SU-DHL-6 (cell line): ENCODE data around the gene RXRG.

Source experiments
- EZH2phosphoT487 ChIP-seq: fragments of 200-600 bp; sonication (generic), shearing (Covaris generic); conservative IDR thresholded peaks from 2 replicates; pipeline ENCODE4 v1.6.1; 2018; ENCODE audit warnings: mild to moderate bottlenecking, antibody characterized with exemption, low read length, moderate library complexity, mixed read lengths
- TF ChIP-seq, protein P1 (sequence below): fragments of 200-600 bp; sonication (generic); IDR thresholded peaks from one replicate; pipeline ENCODE4 v1.5.1; 2017; ENCODE audit warnings: antibody characterized with exemption, mild to moderate bottlenecking, low read length, moderate library complexity; ENCODE audit not compliant: insufficient read depth, poor library complexity, severe bottlenecking

DNA sequence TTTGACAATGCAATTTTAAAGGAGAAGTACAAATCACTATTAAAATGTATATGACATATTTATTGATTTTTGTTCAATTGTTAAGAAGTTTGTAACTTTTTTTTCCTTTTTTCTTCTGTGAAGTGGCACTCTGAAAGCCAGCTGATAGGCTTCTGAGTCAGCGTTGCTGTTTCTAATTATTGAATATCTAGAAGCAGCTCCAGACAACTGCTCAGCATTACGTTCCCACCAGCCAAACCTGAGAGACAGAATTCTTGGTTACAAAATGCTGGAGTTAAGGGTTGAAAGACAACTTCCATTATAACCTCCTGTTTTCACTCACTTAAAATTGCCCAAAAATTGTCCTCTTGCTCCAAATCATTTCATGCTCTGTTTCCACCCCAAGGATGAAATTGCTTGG lies 57.0 kb downstream of the RXRG start:
- TF ChIP-seq, protein P1, sequence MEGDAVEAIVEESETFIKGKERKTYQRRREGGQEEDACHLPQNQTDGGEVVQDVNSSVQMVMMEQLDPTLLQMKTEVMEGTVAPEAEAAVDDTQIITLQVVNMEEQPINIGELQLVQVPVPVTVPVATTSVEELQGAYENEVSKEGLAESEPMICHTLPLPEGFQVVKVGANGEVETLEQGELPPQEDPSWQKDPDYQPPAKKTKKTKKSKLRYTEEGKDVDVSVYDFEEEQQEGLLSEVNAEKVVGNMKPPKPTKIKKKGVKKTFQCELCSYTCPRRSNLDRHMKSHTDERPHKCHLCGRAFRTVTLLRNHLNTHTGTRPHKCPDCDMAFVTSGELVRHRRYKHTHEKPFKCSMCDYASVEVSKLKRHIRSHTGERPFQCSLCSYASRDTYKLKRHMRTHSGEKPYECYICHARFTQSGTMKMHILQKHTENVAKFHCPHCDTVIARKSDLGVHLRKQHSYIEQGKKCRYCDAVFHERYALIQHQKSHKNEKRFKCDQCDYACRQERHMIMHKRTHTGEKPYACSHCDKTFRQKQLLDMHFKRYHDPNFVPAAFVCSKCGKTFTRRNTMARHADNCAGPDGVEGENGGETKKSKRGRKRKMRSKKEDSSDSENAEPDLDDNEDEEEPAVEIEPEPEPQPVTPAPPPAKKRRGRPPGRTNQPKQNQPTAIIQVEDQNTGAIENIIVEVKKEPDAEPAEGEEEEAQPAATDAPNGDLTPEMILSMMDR = no peak
- no peak for TF ChIP-seq EZH2phosphoT487
